Neural cell (in vitro differentiated cells): ENCODE data around the gene WDFY3. TPM values are rescaled to one million over a fixed set of nuclear protein-coding genes. Genes with fewer than 3 reads are reported as not detected.

Source experiments
- H2AFZ ChIP-seq: fragments of 200-600, 300-800 bp; sonication (generic), shearing (Covaris generic); 2 replicates; pipeline ENCODE4 v1.6.0; 2014; ENCODE audit warnings: low read depth, mild to moderate bottlenecking, antibody characterized with exemption, low read length, moderate library complexity
- H3F3A ChIP-seq: fragments of 200-600 bp; shearing (Covaris generic); 2 replicates; pipeline ENCODE4 v1.6.1; 2016; ENCODE audit warnings: mild to moderate bottlenecking, moderate library complexity, mixed read lengths, antibody characterized with exemption, low read length; ENCODE audit not compliant: insufficient read depth, poor library complexity, severe bottlenecking
- H3K27ac ChIP-seq: fragments of 200-600, 300-800 bp; sonication (generic), shearing (Covaris generic); 2 replicates; pipeline ENCODE4 v1.5.1; 2014; ENCODE audit warnings: mild to moderate bottlenecking, low read length, moderate library complexity
- H3K27me3 ChIP-seq: fragments of 300-800, 200-600 bp; sonication (generic), shearing (Covaris generic); 2 replicates; pipeline ENCODE4 v1.6.0; 2014; ENCODE audit warnings: mild to moderate bottlenecking, low read depth, low read length, moderate library complexity; ENCODE audit not compliant: insufficient read depth
- H3K36me3 ChIP-seq: fragments of 300-800, 200-600 bp; sonication (generic), shearing (Covaris generic); 2 replicates; pipeline ENCODE4 v1.5.1; 2014; ENCODE audit warnings: mild to moderate bottlenecking, antibody characterized with exemption, low read length, moderate library complexity; ENCODE audit not compliant: insufficient read depth
- H3K4me2 ChIP-seq: fragments of 300-800, 200-600 bp; sonication (generic), shearing (Covaris generic); 2 replicates; pipeline ENCODE4 v1.6.0; 2014; ENCODE audit warnings: mild to moderate bottlenecking, low read length
- H3K4me3 ChIP-seq: fragments of 300-800, 200-600 bp; sonication (generic), shearing (Covaris generic); 2 replicates; pipeline ENCODE4 v1.5.1; 2014; ENCODE audit warnings: mild to moderate bottlenecking, low read length, moderate library complexity
- H3K79me2 ChIP-seq: fragments of 200-600 bp; shearing (Covaris generic); replicated peaks from 2 replicates; pipeline ENCODE4 v1.6.0; 2014; ENCODE audit warnings: mild to moderate bottlenecking, low read length, moderate library complexity; ENCODE audit not compliant: insufficient read depth
- H3K9ac ChIP-seq: fragments of 300-800, 200-600 bp; sonication (generic), shearing (Covaris generic); 2 replicates; pipeline ENCODE4 v1.6.1; 2016; ENCODE audit warnings: mild to moderate bottlenecking, low read length, mixed read lengths
- H3K9me2 ChIP-seq: fragments of 200-600 bp; shearing (Covaris generic); 2 replicates; pipeline ENCODE4 v1.6.1; 2016; ENCODE audit warnings: mild to moderate bottlenecking, low read length, mixed read lengths; ENCODE audit not compliant: insufficient read depth
- H3K9me3 ChIP-seq: fragments of 200-600, 300-800 bp; sonication (generic), shearing (Covaris generic); 2 replicates; pipeline ENCODE4 v1.6.1; 2016; ENCODE audit warnings: mild to moderate bottlenecking, mixed run types, low read length, moderate library complexity, mixed read lengths
- H4K20me1 ChIP-seq: fragments of 200-600 bp; shearing (Covaris generic); 2 replicates; pipeline ENCODE4 v1.6.1; 2016; ENCODE audit warnings: mild to moderate bottlenecking, mixed run types; ENCODE audit not compliant: insufficient read depth
- CTCF ChIP-seq: fragments of 450-650 bp; IDR thresholded peaks from 2 replicates; pipeline ENCODE4 v1.5.1; 2014; ENCODE audit warnings: antibody characterized with exemption, mild to moderate bottlenecking, moderate library complexity; ENCODE audit not compliant: poor library complexity, severe bottlenecking
- EP300 ChIP-seq: fragments of 450-650 bp; conservative IDR thresholded peaks from 2 replicates; pipeline ENCODE4 v1.6.1; 2014; ENCODE audit warnings: antibody characterized with exemption, mild to moderate bottlenecking, moderate library complexity; ENCODE audit not compliant: poor library complexity, severe bottlenecking
- EZH2 ChIP-seq: fragments of 200-600, 300-800 bp; shearing (Covaris generic), sonication (generic); IDR thresholded peaks from 2 replicates; pipeline ENCODE4 v1.6.1; 2014; ENCODE audit warnings: antibody characterized with exemption, low read length, borderline replicate concordance, mild to moderate bottlenecking; ENCODE audit not compliant: insufficient read depth, poor library complexity, severe bottlenecking
- MXI1 ChIP-seq: fragments of 450-650 bp; conservative IDR thresholded peaks from 2 replicates; pipeline ENCODE4 v1.6.1; 2014; ENCODE audit warnings: antibody characterized with exemption, mild to moderate bottlenecking; ENCODE audit not compliant: poor library complexity, severe bottlenecking
- POLR2AphosphoS5 ChIP-seq: IDR thresholded peaks from 2 replicates; pipeline ENCODE4 v1.6.1; 2012
- RAD21 ChIP-seq: fragments of 450-650 bp; conservative IDR thresholded peaks from 2 replicates; pipeline ENCODE4 v1.6.1; 2014; ENCODE audit warnings: antibody characterized with exemption, mild to moderate bottlenecking, moderate library complexity
- SMC3 ChIP-seq: fragments of 450-650 bp; conservative IDR thresholded peaks from 2 replicates; pipeline ENCODE4 v1.6.1; 2014; ENCODE audit warnings: antibody characterized with exemption, mild to moderate bottlenecking, moderate library complexity; ENCODE audit not compliant: poor library complexity
- TAF1 ChIP-seq: IDR thresholded peaks from 2 replicates; pipeline ENCODE4 v1.6.1; 2012; ENCODE audit warnings: low read depth
- polyA plus RNA-seq: library from polyadenylated mRNA; depleted of rRNA; stranded (reverse); fragments of >200 nt; gene quantifications from 2 replicates; pipeline ENCODE4 v1.2.3, GENCODE V29; 2014
- TF ChIP-seq, protein P1 (sequence below): IDR thresholded peaks from 2 replicates; pipeline ENCODE4 v1.6.1; 2012; ENCODE audit warnings: borderline replicate concordance

WDFY3 gene
- polyA plus RNA-seq, 1 donor from 2014 or later, result 39.8 TPM

- H4K20me1 ChIP-seq, result no peaks in the 10 kb centered on the region
- H3K9me3 ChIP-seq, result no peaks in the 10 kb centered on the region
- no peak overlapping the region for H2AFZ ChIP-seq
- no peak overlapping the region for H3K27ac ChIP-seq
- no peak overlapping the region for H3K9ac ChIP-seq
- TF ChIP-seq TAF1 (no peak), MXI1 (no peak), CTCF (no peak), POLR2AphosphoS5 (no peak), SMC3 (no peak), RAD21 (no peak), EP300 (no peak), EZH2 (no peak)
- TF ChIP-seq, protein P1, sequence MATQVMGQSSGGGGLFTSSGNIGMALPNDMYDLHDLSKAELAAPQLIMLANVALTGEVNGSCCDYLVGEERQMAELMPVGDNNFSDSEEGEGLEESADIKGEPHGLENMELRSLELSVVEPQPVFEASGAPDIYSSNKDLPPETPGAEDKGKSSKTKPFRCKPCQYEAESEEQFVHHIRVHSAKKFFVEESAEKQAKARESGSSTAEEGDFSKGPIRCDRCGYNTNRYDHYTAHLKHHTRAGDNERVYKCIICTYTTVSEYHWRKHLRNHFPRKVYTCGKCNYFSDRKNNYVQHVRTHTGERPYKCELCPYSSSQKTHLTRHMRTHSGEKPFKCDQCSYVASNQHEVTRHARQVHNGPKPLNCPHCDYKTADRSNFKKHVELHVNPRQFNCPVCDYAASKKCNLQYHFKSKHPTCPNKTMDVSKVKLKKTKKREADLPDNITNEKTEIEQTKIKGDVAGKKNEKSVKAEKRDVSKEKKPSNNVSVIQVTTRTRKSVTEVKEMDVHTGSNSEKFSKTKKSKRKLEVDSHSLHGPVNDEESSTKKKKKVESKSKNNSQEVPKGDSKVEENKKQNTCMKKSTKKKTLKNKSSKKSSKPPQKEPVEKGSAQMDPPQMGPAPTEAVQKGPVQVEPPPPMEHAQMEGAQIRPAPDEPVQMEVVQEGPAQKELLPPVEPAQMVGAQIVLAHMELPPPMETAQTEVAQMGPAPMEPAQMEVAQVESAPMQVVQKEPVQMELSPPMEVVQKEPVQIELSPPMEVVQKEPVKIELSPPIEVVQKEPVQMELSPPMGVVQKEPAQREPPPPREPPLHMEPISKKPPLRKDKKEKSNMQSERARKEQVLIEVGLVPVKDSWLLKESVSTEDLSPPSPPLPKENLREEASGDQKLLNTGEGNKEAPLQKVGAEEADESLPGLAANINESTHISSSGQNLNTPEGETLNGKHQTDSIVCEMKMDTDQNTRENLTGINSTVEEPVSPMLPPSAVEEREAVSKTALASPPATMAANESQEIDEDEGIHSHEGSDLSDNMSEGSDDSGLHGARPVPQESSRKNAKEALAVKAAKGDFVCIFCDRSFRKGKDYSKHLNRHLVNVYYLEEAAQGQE, result no peak
- no peaks in the 10 kb centered on the region for H3K27me3 ChIP-seq
- no peaks in the 10 kb centered on the region for H3F3A ChIP-seq
- no peak overlapping the region for H3K4me3 ChIP-seq
- H3K9me2 ChIP-seq, result no peaks in the 10 kb centered on the region
- H3K36me3 ChIP-seq, result peaks cover 31% of the 10 kb centered on the region
- no peaks in the 10 kb centered on the region for H3K79me2 ChIP-seq
- H3K4me2 ChIP-seq, result no peak overlapping the region
These were observed 284.8 kb downstream of the WDFY3 start for GRCh38 chr4:84681486-84682274.

DNA sequence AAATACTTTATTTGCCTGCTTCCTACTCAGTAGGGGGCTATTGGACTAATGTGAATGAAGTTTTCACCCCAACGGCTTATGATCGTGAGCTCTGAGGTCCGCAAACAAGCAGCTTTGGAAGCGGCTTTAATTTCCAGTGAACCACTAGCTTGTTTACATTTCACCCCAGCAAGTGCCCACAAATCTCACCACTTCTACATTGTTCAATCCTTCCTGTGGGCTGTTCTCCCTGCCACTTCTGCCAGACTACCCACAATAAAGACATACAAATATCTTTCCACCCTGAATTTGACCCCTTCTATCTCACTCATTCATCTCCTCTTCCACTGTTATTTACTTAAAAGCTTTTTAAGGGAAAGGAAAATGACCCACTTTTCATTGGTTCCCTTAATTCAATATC lies 285.5 kb downstream of the WDFY3 start:
- Histone ChIP-seq H3F3A (no peaks in the 10 kb centered on the region), H3K9ac (no peak overlapping the region), H2AFZ (no peak overlapping the region), H4K20me1 (no peaks in the 10 kb centered on the region), H3K27me3 (no peaks in the 10 kb centered on the region), H3K79me2 (no peaks in the 10 kb centered on the region), H3K9me2 (no peaks in the 10 kb centered on the region), H3K4me3 (no peak overlapping the region), H3K36me3 (peaks cover 31% of the 10 kb centered on the region), H3K9me3 (no peaks in the 10 kb centered on the region), H3K27ac (no peak overlapping the region), H3K4me2 (no peak overlapping the region)
- TF ChIP-seq EZH2 (no peak), EP300 (no peak), POLR2AphosphoS5 (no peak), RAD21 (no peak), SMC3 (no peak), TAF1 (no peak), MXI1 (no peak), CTCF (no peak)
- TF ChIP-seq, protein P1, result no peak
